DMS 273 (cell line): Measurements from ENCODE around the gene TNRC6B.
"Not testable (repeated sequence)": the region's sequence is repeated elsewhere in the genome, so short reads cannot be mapped to it uniquely, and the experiment has no call there.

ENCODE experiments used
- DNase-seq: peaks from one replicate; lab custom pipeline; 2025; ENCODE audit not compliant: unreplicated experiment; lab: John Stamatoyannopoulos, UW

TNRC6B gene

DNA sequence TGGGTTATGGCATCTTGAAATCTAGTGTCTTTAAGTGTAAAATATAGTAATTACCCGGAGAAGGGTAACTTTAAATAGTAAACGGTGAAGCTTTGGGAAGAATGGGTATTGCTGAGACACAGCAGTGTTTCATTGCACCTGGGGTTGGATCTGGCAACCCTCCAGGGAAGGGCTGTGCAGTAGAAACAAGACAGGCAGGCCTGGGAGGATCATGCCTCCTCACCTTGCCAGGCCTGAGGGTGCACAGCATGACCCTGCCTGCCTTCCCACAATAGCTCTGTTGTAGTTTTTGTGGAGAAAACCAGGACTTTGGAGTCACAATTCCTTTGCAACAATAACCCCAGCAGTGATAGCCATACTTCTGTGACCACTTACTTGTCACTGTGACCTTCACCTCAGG lies 104.0 kb downstream of the TNRC6B start:
- no peak for DNase-seq

- DNase-seq, result no peak
Measured at GRCh38 chr22:40285513-40285912, 107.8 kb downstream of the TNRC6B start.

DNA sequence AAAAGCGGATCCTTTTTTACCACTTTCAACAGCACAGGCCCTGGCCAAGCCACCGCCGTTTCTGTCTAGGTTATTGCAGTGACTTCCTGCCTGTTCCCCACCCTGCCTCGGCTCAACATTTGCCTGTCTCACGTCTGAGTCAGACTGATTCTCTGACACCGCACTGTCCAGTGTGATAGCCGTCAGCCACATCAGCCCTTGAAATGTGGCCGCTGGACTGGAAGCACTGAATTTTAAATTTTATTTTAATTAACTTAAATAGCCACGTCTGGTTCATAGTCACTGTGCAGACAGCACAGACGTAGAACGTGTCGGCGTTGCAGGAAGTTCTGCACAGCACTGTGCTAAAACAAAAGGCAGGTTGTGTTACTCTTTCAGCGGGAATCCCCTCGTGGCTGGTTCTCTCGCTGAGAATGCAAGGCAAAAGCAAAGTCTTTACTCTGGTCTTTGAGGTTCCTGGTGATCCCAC lies 112.3 kb downstream of the TNRC6B start:
- DNase-seq, result no peak

DNA sequence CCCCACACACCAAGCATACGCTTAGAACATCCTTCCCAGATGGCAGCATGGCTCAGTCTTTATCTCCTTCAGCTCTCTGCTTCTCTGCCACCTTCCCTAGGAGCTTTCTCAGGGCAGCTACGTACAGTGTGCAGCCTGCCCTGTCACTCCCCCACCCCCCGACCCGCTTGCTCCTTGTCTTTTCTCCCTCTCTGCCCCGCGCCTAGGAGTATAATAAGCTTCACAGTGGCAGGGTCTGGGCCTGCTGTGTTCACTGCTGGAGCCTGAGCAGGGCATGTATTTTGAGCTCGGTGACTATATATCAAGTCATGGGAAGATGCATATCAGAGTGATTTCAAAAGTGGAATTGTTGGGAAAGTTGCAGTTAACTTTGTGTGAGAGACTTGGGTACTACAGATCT lies 112.8 kb downstream of the TNRC6B start:
- no peak for DNase-seq

GRCh38 chr22:40294696-40295095 lies 117.0 kb downstream of the TNRC6B start:
- DNase-seq, result no peak

DNA sequence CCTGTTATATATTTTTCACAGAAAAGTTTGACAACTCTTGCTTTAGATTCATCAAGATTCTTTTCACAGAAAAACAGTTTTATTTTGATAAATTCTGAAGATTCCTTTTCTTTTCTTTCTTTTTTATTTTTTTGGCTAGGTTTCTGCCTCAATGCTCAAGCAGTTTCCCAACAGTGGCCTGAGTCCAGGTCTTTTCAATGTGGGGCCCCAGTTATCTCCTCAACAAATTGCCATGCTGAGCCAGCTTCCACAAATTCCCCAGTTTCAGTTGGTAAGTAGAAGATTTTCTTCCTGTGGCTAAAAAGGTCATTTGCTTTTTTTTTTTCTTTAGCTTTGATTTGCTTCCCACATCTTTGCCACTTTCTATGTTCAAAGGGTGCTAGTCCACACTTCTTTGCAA lies 122.6 kb downstream of the TNRC6B start:
- DNase-seq, result no peak

GRCh38 chr22:40300884-40301672 lies 123.4 kb downstream of the TNRC6B start:
- DNase-seq, result no peak

GRCh38 chr22:40302149-40302548 lies 124.4 kb downstream of the TNRC6B start:
- DNase-seq, result no peak

DNA sequence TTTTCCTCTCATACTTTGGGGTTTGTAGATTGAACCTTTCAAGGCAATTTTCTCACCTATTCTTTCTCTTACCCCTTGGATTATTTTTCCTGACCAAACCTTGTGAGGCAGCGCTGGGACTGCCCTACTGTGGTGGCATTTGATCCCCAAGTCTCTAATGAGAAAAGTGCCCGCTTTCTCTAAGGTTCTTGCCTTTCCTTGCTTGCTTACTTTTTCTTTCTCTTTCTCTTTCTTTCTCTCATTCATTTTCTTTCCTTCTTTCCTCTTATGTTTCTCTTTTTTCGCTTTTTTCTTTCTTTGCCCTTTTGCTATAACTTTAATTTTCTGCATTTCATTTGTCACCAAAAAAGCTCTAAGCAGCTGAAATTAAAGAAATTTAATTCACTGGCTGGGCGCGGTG lies 127.9 kb downstream of the TNRC6B start:
- DNase-seq, result no peak

GRCh38 chr22:40308999-40309573 lies 131.4 kb downstream of the TNRC6B start:
- no peak for DNase-seq

GRCh38 chr22:40309631-40310030 lies 131.9 kb downstream of the TNRC6B start:
- DNase-seq, result no peak

GRCh38 chr22:40310081-40310767 lies 132.5 kb downstream of the TNRC6B start:
- DNase-seq, result no peak

- DNase-seq, result no peak
Measured at GRCh38 chr22:40310768-40311120, 133.0 kb downstream of the TNRC6B start.

- DNase-seq, result not testable (repeated sequence)
Measured at GRCh38 chr22:40311646-40312045, 133.9 kb downstream of the TNRC6B start.

DNA sequence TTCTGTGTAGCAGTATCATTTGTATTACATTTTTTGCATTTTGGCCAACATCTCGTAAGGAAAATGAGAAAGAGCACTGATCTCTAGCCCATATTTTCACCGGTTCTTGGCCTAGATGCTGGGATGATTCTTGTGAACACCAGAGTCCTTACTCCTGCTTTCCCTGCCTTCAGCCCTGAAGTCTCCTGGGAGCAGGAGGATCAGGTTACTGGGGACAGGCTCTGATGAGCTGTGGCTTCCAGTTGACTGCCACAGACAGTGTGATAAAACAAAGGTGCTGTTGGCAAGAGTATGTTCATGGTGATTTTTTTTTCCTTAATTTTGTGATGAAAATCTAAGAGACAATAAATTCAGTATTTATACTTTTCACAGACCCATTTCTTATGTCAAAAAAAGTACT lies 134.3 kb downstream of the TNRC6B start:
- no peak for DNase-seq

- no peak for DNase-seq
Measured at GRCh38 chr22:40313007-40313406, 135.3 kb downstream of the TNRC6B start.

DNA sequence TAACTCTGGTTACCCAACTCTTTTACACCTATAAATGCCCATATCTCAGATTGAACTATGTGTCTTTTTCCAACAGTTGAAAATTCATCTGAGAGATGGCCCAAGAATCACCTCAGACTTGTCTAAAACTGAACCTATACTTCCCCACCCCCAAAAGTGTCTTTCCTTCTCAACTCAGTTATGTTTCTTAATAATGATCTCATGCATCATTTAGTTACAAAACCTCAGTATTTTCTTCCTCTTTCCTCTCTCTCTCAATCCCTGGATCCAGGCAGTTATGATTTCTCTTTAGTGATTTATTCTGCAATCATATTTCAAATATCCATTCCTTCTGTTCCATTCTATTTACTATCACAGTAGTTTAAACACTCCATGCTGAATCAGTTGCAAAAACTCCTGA lies 136.3 kb downstream of the TNRC6B start:
- no peak for DNase-seq

GRCh38 chr22:40320687-40321086 lies 143.0 kb downstream of the TNRC6B start:
- no peak for DNase-seq

DNA sequence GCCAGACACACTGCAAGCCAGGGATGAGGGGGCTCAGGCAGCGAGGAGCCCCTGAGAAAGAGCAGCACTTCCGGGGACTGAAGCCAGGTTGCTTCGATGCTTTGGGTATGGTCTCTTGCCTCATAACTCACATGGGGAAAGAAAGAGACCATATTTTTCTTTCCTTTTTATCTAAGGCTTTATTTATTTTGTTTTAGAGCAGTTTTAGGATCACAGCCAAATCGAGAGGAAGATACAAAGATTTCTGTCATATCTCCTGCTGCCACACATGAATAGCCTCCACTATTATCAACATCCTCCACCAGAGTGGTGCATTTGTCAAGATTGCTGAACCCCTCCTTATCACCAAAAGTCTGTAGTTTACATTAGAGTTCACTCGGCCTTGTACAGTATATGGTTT lies 144.3 kb downstream of the TNRC6B start:
- DNase-seq, result no peak

- no peak for DNase-seq
Measured at GRCh38 chr22:40322818-40323447, 145.2 kb downstream of the TNRC6B start.

DNA sequence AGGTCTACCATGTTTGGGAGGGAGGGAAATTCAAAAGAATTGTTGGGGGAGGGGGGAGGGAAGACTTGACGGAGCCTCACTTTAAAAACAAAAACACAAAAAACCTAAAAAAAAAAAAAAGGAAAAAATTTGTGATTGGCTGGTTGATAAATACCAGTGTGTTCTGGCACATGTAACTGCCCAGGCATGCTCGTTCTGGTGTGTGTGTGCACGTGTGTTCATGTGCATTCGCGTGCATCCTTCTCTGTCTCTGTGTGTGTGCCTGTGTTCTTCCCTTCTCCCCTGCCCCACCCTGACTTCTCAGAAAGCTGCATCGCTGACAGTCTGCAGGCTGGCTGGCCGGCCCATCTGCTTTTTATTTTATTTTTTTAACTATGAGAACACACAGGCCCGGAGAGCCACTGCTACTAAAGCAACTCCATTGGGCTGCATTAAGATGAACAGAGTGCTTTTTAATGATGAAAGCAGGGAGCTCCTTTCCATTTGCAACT lies 146.0 kb downstream of the TNRC6B start:
- no peak for DNase-seq
